H1 (cell line): Measurements from ENCODE around the gene PDZD2. TPM values are rescaled to one million over a fixed set of nuclear protein-coding genes. Genes with fewer than 3 reads are reported as not detected.

Experiments used
- CREB1 ChIP-seq: IDR thresholded peaks from 2 replicates; pipeline ENCODE4 v1.6.1; 2012; ENCODE audit warnings: inconsistent platforms
- GABPA ChIP-seq: IDR thresholded peaks from 2 replicates; pipeline ENCODE4 v1.6.1; 2011; ENCODE audit warnings: mild to moderate bottlenecking, low read length, moderate library complexity, borderline replicate concordance; ENCODE audit not compliant: insufficient read depth
- HDAC6 ChIP-seq: IDR thresholded peaks from one replicate; pipeline ENCODE4 v1.7.1; 2012; ENCODE audit warnings: low read depth, mild to moderate bottlenecking, inconsistent platforms, low read length, moderate library complexity
- polyA plus RNA-seq, 7 experiments: library from polyadenylated mRNA; depleted of rRNA in 3 of 7; stranded (reverse) in 5 of 7; unstranded in 2 of 7; fragments of >200 nt in 5 of 7; fragments of 200-250 nt in 2 of 7; gene quantifications; 1 replicate in 5 of 7; 2 replicates in 1 of 7; 4 replicates in 1 of 7; pipeline versions ENCODE4 v1.2.1 to v1.2.3, GENCODE V29; 2011 to 2013; ENCODE audit warnings: missing spikeins in 2 of 7, mixed read lengths in 2 of 7
- total RNA-seq: library from RNA; stranded (reverse); fragmentation: NEBNext Ultra II Directional; extraction: Animal tissue kit (Norgen Biotek cat#: 25700); gene quantifications from 2 replicates; pipeline ENCODE4 v1.2.1, GENCODE V29; 2021
- TF ChIP-seq, protein P1 (sequence below): IDR thresholded peaks from 2 replicates; pipeline ENCODE4 v1.6.1; 2012; ENCODE audit warnings: low read length, inconsistent platforms

PDZD2 gene
- total and polyA plus RNA-seq, 2 of the 8 experiments (the other 6 are each of a cell fraction or from before 2014, with no cell fraction given) = 1.2 to 6.8 TPM

DNA sequence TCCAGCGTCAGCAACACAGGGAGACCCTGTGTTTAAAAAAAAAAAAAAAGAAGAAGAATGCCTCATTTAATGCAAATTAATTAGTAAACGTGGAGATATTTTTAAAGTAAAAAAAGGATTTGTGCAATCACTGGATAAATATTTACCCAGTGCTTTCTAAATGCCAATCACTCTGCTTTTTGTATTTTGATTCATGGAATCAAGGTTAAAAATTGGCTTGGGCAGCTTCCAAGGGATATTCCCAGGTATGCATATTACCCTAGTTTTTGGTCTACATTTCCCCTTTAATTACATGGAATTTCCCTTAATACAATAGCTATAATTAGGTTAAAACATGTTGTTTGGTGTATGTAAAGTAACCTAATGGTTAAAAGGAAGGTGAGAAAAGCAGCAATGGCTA is 31.4 kb upstream of the PDZD2 start (continued):
- TF ChIP-seq, protein P1, sequence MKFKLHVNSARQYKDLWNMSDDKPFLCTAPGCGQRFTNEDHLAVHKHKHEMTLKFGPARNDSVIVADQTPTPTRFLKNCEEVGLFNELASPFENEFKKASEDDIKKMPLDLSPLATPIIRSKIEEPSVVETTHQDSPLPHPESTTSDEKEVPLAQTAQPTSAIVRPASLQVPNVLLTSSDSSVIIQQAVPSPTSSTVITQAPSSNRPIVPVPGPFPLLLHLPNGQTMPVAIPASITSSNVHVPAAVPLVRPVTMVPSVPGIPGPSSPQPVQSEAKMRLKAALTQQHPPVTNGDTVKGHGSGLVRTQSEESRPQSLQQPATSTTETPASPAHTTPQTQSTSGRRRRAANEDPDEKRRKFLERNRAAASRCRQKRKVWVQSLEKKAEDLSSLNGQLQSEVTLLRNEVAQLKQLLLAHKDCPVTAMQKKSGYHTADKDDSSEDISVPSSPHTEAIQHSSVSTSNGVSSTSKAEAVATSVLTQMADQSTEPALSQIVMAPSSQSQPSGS = no peak
- TF ChIP-seq HDAC6 (no peak), GABPA (no peak), CREB1 (no peak)
